GM21447 (cell line): ENCODE results near the gene CHTF18.
"Not testable (repeated sequence)": the region's sequence is repeated elsewhere in the genome, so short reads cannot be mapped to it uniquely, and the experiment has no call there.

Source experiments
- ATAC-seq: cut with Tn5 transposase; IDR thresholded peaks from one replicate; pipeline ENCODE4 v1.9.1; 2021; ENCODE audit not compliant: unreplicated experiment

Gene CHTF18

DNA sequence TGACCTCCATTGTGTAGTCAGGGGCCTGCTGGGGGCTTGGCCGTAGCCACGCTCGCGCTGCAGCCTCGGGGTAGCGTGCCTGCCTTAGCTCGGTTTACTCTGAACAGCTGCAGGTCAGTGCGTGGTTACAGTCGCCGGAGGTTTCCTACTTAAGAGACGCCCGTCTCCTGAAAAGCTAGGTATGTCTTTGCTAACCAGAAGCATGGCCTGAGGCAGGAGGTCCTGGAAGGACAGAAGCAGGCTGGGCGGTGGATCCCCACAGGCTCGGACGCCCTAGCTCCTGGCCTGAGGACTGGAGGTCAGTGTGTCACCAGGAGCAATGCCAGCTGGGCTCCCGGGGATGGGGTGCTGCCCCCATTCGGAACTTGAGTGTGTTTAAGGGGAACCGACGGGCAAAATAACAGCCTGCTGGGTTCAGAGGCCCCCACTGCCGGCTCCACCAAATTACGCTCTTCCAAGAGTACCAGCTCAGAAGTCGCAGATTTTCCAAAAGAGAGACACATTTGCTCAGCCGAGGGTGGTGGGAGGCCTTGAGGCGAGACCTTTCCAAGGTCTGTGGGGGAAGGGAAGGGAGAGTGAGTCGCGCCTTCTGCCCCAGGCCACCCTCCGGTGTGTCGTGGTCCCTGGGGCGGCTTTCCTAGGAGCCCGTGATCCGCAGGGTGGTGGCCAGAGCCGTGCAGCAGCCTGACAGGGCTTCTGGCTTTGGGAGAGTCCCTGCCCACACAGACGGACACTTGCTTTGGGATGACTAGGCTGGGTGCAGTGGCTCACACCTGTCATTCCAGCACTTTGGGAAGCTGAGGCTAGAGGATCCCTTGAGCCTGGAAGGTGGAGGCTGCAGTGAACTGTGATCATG is 16.0 kb downstream of the CHTF18 start:
- ATAC-seq: no peak

DNA sequence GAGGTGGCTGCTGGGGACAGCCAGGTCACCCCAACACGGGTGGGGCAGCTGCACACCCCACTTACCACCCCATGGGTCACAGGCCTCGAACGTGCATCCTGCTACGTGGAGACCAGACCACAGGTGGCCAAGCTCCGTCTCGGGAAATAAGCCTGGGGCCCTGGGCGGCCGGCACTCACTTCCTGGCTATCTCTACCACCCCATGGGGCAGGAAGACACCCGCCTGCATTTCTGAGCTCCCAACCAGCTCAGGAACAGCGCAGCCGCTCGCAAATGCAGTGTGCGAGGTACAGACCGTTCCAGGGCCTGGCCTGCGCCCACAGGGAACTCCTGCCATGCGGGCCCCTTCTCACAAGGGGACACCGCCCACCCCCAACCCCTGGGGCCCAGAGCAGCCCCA is 17.1 kb downstream of the CHTF18 start:
- no peak for ATAC-seq

DNA sequence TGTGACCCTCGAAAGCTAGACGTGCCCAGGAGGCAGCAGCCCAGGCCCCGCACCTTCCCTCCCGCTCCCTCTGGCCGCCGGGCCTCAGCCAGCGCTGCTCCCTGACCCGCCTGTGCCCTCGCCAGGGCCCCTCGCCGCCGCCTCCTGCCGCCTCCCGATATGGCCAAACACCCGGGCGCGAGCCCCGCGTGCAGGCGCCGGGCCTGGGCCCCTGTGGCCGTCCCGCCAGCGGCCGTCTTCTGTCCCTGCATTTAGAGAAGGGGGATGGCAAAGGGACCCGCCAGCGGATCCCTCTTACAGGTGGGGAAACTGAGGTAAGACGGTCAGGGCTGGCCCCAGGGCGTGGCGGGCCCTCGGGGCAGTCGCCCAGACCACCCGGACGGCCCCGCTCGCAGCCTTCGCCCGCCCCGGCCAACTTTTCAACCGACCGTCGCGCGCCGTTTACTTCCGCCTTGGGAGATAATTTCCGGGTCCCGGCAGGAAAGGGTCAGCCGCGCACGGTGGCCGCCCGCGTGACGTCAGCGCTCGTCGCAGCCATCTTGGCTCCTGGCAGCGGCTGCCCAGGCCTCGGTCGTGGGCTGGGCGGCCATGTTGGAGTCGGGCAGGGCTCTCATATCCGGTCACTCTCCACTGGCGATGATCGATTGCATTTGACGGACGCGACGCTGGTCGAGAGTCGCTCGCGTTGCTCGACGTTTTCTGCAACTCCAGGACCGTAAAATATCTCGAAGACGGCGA is 19.1 kb downstream of the CHTF18 start:
- ATAC-seq: peak; percentile 75

DNA sequence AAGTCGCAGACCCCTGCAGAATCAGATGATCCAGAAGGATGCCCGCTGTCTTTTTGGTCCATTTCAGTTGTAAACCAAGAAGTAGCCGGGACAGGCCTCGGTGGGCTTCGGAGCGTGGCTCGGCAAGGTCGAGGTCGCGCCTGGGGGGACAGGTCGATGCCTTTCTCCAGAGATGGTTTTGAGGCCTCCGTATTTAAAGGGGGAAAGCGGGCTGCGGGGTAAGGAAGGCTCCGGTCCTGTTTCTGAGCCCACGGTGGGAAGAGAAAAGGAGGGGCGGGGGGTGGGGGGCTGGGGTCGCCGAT is 19.6 kb downstream of the CHTF18 start:
- ATAC-seq: no peak

DNA sequence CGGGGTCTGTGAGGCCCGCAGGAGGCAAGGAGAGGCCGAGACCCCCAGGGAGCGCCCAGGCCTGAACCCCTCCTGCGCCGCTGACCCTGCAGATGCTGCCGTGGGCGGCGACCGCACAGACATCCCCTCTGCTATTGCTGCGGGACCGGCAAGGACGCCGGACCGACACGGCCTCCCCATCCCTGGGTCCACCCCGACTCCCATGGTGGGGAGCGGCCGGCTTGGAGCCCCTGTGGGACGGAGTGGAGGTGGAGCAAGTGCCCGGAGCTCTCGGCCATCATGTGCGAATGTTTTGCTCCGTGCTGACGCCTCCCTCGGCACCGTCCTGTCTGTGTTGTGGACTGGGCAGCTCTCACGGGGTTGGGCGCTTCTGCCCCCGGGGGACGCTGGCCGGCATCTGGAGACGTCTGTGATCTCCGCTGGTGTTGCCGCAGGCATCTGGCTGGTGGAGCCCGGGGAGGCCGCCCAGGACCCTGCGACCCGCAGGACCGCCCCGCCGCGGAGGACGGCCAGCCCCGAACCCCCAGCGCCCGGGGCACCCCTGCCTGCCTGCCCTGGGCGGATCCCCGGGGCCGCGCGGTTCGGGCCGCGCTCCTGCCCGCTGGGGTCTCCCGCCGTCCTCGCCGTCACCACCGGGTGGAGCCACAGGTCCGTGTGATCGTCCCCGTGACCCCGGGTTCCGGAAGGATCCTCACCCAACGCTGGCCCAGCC is 24.9 kb downstream of the CHTF18 start:
- ATAC-seq: no peak

DNA sequence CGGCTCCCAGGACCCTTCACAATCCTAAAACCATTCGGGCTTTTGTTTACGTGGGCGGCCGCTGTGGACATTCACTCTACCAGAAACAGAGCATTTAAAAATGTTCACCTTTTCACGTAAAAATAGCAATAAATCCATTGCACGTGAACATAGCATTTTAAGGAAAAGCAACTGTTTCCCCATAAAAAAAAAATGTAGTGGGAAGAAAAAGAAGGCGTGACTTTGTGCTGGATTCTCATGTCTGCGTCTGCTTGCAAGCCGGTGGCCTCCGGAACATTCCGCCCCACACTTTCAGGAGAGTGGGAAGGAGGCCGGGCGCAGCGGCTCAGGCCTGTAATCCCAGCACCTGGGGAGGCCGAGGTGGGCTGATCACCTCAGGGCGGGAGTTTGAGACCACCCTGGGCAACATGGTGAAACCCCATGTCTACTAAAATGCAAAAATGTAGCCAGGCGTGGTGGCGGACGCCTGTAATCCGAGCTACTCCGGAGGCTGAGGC is 25.5 kb downstream of the CHTF18 start:
- no peak for ATAC-seq

DNA sequence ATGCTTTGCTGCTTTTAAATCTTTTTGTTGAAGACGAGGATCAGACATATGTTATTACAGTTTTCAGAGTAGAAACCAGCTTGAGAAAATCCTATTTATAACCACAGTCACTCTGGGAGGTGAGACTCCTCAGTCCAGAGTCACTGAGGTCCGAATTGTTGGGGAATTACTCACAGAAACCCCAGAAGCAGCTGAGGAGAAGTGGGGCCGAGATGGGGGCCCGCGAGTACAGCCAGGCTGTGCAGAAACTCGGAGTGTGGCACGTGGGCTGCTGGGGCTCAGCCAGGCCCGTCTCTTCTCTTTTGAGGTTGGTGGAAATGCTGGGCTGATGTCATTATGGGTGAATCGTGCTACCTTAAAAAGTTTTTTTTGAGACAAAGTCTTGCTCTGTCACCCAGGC is 26.6 kb downstream of the CHTF18 start:
- no peak for ATAC-seq

DNA sequence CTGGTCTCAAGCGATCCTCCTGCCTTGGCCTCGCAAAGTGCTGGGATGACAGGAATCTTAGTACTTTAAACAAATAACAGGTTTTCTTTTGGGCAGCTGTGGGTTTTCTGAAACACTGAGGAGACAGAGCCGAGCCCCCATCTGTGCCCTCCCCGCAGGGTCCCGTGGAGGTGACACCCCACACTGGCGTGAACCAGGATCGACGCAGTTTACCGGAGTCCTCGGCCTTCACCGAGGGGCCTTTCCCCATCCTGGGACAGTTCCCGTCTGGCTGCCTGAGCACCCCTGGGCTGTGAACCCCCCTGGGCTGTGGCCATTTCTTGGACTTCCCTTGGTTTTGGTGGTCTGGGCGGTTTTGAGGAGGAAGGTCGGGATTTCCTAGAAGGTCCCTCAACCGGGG is 27.4 kb downstream of the CHTF18 start:
- ATAC-seq: no peak

DNA sequence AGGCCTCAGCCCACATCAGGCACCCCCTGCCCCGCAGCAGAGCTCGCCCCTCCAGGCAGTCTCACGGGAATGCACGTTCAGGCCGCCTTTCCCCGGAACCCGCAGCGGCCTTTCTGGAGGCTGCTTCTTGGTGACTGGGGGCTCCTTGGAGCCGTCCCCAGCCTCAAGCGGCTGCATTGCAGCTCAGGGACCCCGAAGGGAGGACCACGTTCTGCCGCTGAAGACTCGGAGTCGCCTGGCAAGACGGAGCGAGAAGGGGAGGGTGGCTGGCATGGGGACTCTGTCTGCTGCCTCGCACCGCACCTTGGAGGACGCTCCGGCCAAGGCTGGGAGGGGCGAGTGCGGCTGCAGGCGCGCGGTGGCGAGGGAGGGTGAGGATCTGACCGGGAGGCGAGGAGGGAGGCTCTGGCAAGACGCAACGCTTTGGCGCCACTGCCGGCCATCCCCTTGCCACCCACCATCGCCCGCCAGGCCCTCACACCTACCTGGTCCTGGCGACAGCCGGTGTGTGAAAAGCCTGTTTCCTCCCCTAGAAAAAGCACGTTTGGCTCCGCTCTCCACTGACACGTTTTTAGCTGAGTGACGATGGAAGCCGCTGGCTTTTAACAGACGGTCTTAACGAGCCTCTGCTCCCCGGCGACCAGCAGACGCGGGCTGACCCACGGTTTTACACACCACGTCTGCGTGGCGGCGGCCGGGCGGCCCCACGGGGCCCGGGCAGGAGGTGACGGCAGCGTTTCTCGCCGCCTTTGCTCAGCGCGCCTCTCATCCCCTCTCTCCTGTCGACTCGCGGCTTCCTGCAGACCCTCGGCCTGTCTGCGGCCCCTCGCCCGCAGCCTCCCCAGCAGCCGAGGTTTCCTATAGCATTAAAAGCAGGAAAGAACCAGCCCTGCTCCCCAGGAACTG is 28.8 kb downstream of the CHTF18 start:
- no peak for ATAC-seq

DNA sequence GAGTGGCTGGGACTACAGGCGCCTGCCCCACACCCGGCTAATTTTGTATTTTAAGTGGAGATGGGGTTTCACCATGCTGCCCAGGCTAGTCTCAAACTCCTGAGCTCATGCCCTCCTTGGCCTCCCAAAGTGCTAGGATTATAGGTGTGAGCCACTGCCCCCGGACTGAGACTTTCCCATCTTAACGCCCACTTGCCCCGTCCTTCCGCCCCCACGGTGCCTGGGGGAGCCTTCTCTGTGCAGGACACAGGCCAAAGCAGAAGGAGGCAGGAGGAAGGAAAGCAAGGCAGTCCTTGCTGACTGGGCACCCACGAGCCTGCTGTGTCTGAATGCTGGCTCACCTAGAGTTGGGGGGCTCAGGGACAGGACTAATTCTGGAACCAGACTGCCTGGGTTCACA is 29.7 kb downstream of the CHTF18 start:
- ATAC-seq: no peak

DNA sequence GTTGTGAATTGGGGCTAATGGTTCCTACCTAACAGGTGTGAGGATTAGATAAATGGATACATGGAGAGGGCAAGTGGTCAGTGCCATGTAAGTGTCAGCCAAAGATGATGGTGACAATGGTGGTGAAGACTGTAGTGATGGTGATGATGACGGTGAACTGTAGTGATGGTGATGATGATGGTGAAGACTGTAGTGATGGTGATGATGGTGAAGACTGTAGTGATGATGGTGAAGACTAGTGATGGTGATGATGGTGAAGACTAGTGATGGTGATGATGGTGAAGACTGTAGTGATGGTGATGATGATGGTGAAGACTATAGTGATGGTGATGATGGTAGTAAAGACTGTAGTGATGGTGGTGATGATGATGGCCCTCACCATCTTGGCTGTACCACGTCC is 30.2 kb downstream of the CHTF18 start:
- ATAC-seq: no peak

DNA sequence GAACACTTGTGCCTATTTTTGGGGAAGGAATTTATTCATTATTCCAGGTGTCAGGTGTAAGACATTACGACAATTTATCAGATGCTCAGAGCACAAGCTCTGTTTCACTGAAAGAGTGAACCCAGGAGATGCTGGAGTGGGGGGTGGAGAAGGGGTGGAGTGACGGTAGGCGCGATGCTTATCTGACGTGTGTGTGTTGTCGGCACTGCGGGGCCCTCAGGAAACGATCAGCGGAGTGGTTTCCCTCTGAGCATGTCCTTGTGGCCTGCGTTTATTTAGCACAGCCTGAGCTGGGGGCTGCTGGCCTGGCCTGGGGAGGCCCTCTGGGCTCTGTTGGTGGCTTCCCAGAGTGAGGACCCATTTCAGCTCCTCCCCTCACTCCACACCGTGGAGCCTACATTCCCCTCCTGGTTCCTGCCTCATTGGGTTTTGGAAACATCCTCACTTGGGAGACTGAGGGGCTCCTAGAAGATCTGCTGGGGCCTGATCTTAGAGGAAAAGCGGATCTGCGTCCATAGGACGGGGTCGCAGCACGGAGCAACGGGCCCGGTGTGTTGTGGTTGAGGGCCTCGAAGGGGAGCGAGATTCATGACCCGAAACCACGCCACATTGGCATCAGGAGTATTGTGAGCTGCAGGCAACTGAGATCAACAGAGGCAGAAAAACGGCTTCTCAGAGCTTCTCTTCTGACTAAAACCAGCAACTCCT is 31.1 kb downstream of the CHTF18 start:
- ATAC-seq: no peak

DNA sequence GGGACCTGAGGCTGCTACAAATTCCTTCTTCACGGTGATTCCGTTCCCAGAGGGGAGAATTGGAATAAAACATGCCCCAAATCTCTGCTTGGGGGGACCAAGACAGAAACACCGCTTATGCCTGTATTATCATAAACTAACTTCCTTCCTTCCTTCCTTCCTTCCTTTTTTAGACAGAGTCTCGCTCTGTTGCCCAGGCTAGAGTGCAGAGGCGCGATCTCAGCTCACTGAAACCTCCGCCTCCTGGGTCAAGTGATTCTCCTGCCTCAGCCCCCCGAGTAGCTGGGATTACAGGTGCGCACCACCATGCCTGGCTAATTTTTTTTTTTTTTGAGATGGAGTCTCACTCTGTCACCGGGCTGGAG is 31.6 kb downstream of the CHTF18 start:
- not testable (repeated sequence) for ATAC-seq

DNA sequence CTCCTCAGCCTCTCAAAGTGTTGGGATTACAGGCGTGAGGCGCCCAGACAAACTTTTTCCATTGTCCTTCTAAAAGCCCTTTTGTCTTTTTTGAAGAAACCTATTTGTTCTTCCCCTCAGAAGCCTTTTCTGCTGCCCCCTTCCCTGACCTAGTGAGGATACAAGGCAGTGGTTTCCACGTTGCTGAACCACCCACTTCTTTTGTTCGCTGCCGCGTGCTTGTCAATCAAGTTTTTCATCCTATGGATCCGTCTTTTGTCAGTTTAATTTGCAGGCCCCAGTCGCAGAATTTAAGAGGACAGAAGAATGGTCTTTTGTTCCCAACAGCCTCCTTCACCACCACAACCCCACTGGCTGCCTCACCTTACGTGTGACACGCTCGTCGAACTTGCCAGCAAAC is 32.3 kb downstream of the CHTF18 start:
- no peak for ATAC-seq

DNA sequence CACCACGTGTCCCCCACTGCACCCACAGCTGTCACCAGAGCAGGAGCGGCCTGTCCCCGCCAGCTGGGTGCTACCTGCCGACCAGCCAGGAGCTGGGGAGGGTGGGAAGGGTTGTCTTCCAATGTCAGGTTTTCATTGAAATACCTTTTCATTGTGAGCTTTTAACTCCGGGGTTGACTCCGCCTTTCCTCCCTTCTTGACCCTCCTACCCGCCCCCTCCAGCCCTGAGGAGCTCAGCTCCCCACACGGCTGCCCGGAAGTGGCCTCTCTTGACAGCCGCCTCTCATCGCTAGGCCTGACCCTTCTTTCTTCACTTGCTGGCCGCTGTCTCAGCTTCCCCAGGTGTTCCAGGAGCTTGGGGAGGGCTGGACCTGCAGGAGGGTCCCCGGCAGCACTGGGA is 33.3 kb downstream of the CHTF18 start:
- no peak for ATAC-seq

DNA sequence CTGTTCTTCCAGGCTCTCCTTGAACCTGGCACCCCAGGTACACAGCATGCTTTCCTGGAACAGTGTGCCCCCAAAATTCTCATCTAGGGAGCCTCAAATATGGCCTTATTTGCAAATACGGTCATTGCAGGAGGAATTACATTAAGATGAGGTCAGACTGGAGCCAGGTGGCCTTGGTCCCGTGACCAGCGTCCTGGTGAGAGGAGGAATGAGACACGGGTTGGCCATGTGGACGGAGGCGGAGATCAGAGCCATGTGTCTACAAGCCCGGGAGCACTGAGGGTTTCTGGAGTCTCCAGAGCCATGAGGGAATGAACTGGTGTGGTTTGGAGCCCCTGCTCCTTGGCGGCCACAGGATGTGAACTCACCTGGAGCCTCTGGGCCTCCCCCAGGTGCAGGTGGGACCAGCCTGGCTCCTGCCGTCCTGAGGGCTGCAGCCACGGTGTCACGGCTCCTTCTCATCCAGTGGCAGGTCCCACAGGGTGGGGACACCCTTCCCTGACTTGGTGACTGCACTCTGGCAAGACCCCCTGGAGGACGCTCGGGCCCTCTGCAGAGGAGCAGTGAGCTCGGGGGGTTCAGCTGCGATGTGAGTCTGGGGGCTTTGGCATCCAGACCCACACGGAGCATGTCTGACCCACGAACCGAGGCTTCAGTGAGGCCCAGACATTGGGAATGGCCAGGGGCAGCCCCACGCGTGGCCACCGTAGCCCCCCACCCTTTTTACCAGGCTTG is 33.9 kb downstream of the CHTF18 start:
- ATAC-seq: no peak

DNA sequence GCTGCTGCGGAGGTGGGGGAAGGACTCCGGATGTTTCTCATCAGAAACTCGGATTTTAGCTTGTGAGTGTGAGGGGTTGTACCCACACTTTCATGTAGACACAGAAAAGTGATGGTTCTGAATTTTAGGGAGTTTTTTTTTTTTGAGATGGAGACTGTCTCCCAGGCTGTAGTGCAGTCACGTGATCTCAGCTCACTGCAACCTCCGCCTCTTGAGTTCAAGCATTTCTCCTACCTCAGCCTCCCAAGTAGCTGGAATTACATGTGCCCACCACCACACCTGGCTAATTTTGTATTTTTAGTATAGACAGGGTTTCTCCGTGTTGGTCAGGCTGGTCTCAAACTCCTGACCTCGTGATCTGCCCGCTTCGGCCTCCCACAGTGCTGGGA is 34.5 kb downstream of the CHTF18 start:
- ATAC-seq: no peak

DNA sequence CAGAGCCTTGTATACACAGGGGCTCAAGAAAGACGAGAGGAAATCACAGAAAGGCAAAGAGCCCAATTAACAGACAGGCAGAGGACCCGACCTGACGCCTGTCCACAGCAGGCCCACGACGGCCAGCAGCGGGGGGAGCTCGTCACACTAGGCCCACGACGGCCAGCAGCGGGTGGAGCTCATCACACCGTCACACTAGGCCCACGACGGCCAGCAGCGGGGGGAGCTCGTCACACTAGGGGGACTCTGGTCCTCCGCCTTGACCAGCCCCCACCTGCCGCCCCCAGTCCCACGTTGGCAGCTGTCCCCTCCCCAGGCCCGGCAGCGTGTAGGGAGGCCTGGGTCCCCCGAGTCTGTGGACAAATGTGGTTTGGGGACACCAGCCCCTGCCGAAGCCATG is 35.8 kb downstream of the CHTF18 start:
- no peak for ATAC-seq

DNA sequence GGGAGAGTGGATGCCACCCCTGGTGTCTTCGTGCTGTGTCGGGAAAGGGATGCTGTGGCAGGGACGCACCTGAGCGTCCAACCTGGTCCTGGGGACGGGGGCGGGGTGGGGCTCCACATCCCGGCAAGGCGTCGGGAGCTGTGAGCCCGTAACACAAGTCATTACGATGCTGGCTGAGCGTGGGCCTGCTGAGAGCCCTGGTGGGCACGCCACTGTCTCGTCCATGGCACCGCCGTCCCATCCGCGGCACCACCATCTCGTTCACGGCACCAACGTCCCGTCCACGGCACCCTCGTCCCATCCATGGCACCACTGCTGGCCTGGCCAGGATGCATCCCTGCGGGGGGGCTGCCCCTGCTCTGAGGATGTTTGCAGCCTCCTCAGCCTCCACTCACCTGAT is 36.2 kb downstream of the CHTF18 start:
- no peak for ATAC-seq
